Measurements from ENCODE around the gene FADS3. TPM values are rescaled to one million over a fixed set of nuclear protein-coding genes. Genes with fewer than 3 reads are reported as not detected.

The FADS3 gene
- total RNA-seq, 4 donors from 2014 or later: 19.5 to 96.9 (median 31.6) TPM

- Histone ChIP-seq H3K27me3 (no peaks in the 10 kb centered on the region), H3K4me3 (no peak overlapping the region), H3K4me1 (no peaks in the 10 kb centered on the region), H3K9me3 (no peaks in the 10 kb centered on the region), H3K27ac (no peak overlapping the region), H3K36me3 (no peaks in the 10 kb centered on the region)
- intact Hi-C loops (cut with DNase I; ENCODE audit: low total_unique reads): no loop called here
- no peak for TF ChIP-seq EP300 (IDR thresholded peaks at IDR 0.05; ENCODE audit: low read depth)
- TF ChIP-seq POLR2AphosphoS5 (IDR thresholded peaks at IDR 0.05): no peak
- TF ChIP-seq CTCF (IDR thresholded peaks at IDR 0.05): no peak
- no peak for TF ChIP-seq POLR2A (IDR thresholded peaks at IDR 0.05)
- no peak for DNase-seq
- in situ Hi-C loops (cut with MboI; ENCODE audit: low pct_ligation_motif_present in 1 of 4, low pct_unique_long_range_greater_than_20kb in 1 of 4, low sequenced_read_pairs in 3 of 4): loop anchor here in 2 of 4 donors (25.0 kb wide), 1 partner anchor 456 kb away; no protein-coding TSS in a partner anchor
- WGBS, 2 donors (ENCODE audit: low coverage in 1 of 2): 83% methylated on average over 12 of the region's 12 CpGs; no CpG with 5 or more reads in 1 of the 2 donors
These were observed 35.2 kb downstream of the FADS3 start for GRCh38 chr11:61855939-61856680.

- H3K27me3 ChIP-seq: no peaks in the 10 kb centered on the region
- H3K4me3 ChIP-seq: no peak overlapping the region
- intact Hi-C loops (cut with DNase I; ENCODE audit: low total_unique reads): no loop called here
- no peaks in the 10 kb centered on the region for H3K36me3 ChIP-seq
- H3K4me1 ChIP-seq: no peaks in the 10 kb centered on the region
- H3K27ac ChIP-seq: no peak overlapping the region
- no peak for DNase-seq
- 93% methylated on average over 9 of the region's 14 CpGs; no CpG with 5 or more reads in 1 of the 2 donors for WGBS, 2 donors (ENCODE audit: low coverage in 1 of 2)
- TF ChIP-seq POLR2A (IDR thresholded peaks at IDR 0.05) (no peak), POLR2AphosphoS5 (IDR thresholded peaks at IDR 0.05) (no peak), EP300 (IDR thresholded peaks at IDR 0.05; ENCODE audit: low read depth) (no peak), CTCF (IDR thresholded peaks at IDR 0.05) (no peak)
- in situ Hi-C loops (cut with MboI; ENCODE audit: low pct_ligation_motif_present in 1 of 4, low pct_unique_long_range_greater_than_20kb in 1 of 4, low sequenced_read_pairs in 3 of 4): loop anchor here in 2 of 4 donors (25.0 kb wide), 1 partner anchor 457 kb away; no protein-coding TSS in a partner anchor
- H3K9me3 ChIP-seq: no peaks in the 10 kb centered on the region
These were observed 36.2 kb downstream of the FADS3 start for GRCh38 chr11:61854966-61855714.

- intact Hi-C loops (cut with DNase I; ENCODE audit: low total_unique reads) (no loop called here), in situ Hi-C loops (cut with MboI; ENCODE audit: low pct_ligation_motif_present in 1 of 4, low pct_unique_long_range_greater_than_20kb in 1 of 4, low sequenced_read_pairs in 3 of 4) (loop anchor here in 2 of 4 donors (25.0 kb wide), 1 partner anchor 458 kb away; no protein-coding TSS in a partner anchor)
- Histone ChIP-seq H3K27ac (no peak overlapping the region), H3K27me3 (no peaks in the 10 kb centered on the region), H3K36me3 (no peaks in the 10 kb centered on the region), H3K4me3 (no peak overlapping the region), H3K9me3 (no peaks in the 10 kb centered on the region), H3K4me1 (no peaks in the 10 kb centered on the region)
- 92 to 96% methylated on average over 5 to 17 of the region's 17 CpGs for WGBS, 2 donors (ENCODE audit: low coverage in 1 of 2)
- TF ChIP-seq EP300 (IDR thresholded peaks at IDR 0.05; ENCODE audit: low read depth): no peak
- no peak for DNase-seq
These were observed 37.0 kb downstream of the FADS3 start for GRCh38 chr11:61854206-61854895.

GRCh38 chr11:61853698-61854169 lies 37.6 kb downstream of the FADS3 start:
- Histone ChIP-seq H3K27ac (no peak overlapping the region), H3K4me1 (no peaks in the 10 kb centered on the region), H3K27me3 (no peaks in the 10 kb centered on the region), H3K36me3 (no peaks in the 10 kb centered on the region), H3K9me3 (no peaks in the 10 kb centered on the region), H3K4me3 (no peak overlapping the region)
- intact Hi-C loops (cut with DNase I; ENCODE audit: low total_unique reads): no loop called here
- WGBS, 2 donors (ENCODE audit: low coverage in 1 of 2): 62 to 74% methylated on average over 3 to 6 of the region's 13 CpGs
- TF ChIP-seq CTCF (IDR thresholded peaks at IDR 0.05): no peak
- peak in 1 of 3 donors; percentile 22 for TF ChIP-seq POLR2AphosphoS5 (IDR thresholded peaks at IDR 0.05)
- DNase-seq: no peak
- in situ Hi-C loops (cut with MboI; ENCODE audit: low pct_ligation_motif_present in 1 of 4, low pct_unique_long_range_greater_than_20kb in 1 of 4, low sequenced_read_pairs in 3 of 4): loop anchor here in 2 of 4 donors (25.0 kb wide), 1 partner anchor 459 kb away; no protein-coding TSS in a partner anchor
